Heart left ventricle (tissue), 13 donors: ENCODE measurements around the gene MAST1.

Source experiments
- POLR2A ChIP-seq, 2 donors: fragments of 450-650 bp; IDR thresholded peaks; one replicate each; pipeline ENCODE4 v1.6.1; 2017; ENCODE audit warnings: antibody characterized with exemption in 2 of 2, mild to moderate bottlenecking in 2 of 2, moderate library complexity in 2 of 2
- TF ChIP-seq, protein P1 (sequence below), 12 donors: fragments of 200-600 bp; sonication (generic) in 4 of 12; IDR thresholded peaks; one replicate each; pipeline versions ENCODE4 v1.5.0 to v1.8.0; 2018 to 2022; ENCODE audit warnings: antibody characterized with exemption in 12 of 12, mild to moderate bottlenecking in 5 of 12
- donor health status: ischemic (EF 13 %, LVEDD 7.1; RV severe dilation, severe dysfunction).
- donor health status: DM: no; HTN: yes; CAD: no.
- donor health status: DM: no; HTN: no; CAD: no.
- donor health status: ischemic (EF 25% LVEDD 6.9; RV normal size, moderate dysfunction).
- donor health status: ischemic (EF 25% LVEDD 5.7; RV mildly dilated, moderate dysfunction).
- donor health status: ischemic (EF 35%, LVEDD 5.7; RV mildly dilated, moderate dysfunction).
- donor health status: nonischemic (EF 11% LVEDD 7.7; RV severe dilation, severe dysfunction).
- donor health status: DM: yes; HTN: yes; CAD: no.
- donor health status: PGD.
- donor health status: ischemic (EF 29% LVEDD 5.4; RV normal size, mild dysfunction).
- donor health status: nonischemic (EF 23%, LVEDD 6.1; RV moderate dilation, normal function).

DNA sequence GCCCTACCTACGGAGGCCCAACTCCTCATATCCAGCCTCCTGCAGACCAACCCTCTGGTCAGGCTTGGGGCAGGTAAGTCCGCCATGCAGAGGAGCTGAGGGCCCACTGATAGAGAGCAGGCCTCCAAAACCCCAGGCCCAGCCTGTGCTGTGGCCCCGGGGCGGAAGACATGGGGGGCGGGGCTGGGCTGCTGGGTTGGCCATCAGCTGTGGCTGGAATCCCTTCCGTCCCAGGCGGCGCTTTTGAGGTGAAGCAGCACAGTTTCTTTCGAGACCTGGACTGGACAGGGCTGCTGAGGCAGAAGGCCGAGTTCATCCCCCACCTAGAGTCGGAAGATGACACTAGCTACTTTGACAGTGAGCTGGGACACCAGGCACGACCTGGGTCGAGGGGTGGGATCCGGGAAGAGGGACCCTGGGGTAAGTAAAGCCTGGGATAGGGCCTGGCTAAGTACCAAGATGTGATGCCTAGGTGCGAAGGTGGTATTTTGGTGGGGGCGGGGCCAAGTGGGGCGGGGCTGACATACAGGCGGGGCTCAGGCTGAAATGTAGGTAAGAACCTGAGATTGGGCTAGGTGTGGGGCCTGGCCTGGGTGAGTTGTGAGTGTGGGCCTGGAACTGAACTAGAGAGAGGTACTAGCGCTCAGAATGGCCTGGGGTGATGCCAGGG is 27.6 kb downstream of the MAST1 start:
- TF ChIP-seq, protein P1, sequence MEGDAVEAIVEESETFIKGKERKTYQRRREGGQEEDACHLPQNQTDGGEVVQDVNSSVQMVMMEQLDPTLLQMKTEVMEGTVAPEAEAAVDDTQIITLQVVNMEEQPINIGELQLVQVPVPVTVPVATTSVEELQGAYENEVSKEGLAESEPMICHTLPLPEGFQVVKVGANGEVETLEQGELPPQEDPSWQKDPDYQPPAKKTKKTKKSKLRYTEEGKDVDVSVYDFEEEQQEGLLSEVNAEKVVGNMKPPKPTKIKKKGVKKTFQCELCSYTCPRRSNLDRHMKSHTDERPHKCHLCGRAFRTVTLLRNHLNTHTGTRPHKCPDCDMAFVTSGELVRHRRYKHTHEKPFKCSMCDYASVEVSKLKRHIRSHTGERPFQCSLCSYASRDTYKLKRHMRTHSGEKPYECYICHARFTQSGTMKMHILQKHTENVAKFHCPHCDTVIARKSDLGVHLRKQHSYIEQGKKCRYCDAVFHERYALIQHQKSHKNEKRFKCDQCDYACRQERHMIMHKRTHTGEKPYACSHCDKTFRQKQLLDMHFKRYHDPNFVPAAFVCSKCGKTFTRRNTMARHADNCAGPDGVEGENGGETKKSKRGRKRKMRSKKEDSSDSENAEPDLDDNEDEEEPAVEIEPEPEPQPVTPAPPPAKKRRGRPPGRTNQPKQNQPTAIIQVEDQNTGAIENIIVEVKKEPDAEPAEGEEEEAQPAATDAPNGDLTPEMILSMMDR (IDR thresholded peaks at IDR 0.05) = no peak
- TF ChIP-seq POLR2A (IDR thresholded peaks at IDR 0.05) = no peak
